Measurements from ENCODE around the gene NAE1. TPM values are rescaled to one million over a fixed set of nuclear protein-coding genes. Genes with fewer than 3 reads are reported as not detected.
A peak's percentile ranks its signal among the peaks of the same experiment; 100 is the strongest.

NAE1 gene
- total and polyA plus RNA-seq, 9 donors, result 38.3 to 63.7 (median 46.7) TPM

GRCh38 chr16:66856801-66857200 is 26.0 kb upstream of the NAE1 start:
- H3K4me1 ChIP-seq (ENCODE audit: insufficient read depth), result no peaks in the 10 kb centered on the region
- no peak overlapping the region for H3K27ac ChIP-seq
- no peaks in the 10 kb centered on the region for H3K36me3 ChIP-seq
- TF ChIP-seq POLR2A (IDR thresholded peaks at IDR 0.05) (no peak), CTCF (IDR thresholded peaks at IDR 0.05) (no peak), EP300 (IDR thresholded peaks at IDR 0.05) (no peak)
- whole genome bisulfite sequencing, 3 donors, result 90 to 100% methylated on average over 2 of the region's 2 CpGs; no CpG with 5 or more reads in 1 of the 3 donors
- H3K27me3 ChIP-seq, result no peaks in the 10 kb centered on the region
- no peaks in the 10 kb centered on the region for H3K9me3 ChIP-seq
- no peak overlapping the region for H3K4me3 ChIP-seq
- intact Hi-C loops (cut with DNase I), result no loop called here
- DNase-seq, result no peak

GRCh38 chr16:66856184-66856730 is 25.5 kb upstream of the NAE1 start:
- 88 to 96% (median 89%) methylated on average over 6 of the region's 6 CpGs for WGBS, 3 donors
- no peaks in the 10 kb centered on the region for H3K9me3 ChIP-seq
- DNase-seq, result peak in 1 of 5 donors; percentile 4
- H3K4me1 ChIP-seq (ENCODE audit: insufficient read depth), result no peaks in the 10 kb centered on the region
- no peaks in the 10 kb centered on the region for H3K27me3 ChIP-seq
- H3K4me3 ChIP-seq, result no peak overlapping the region
- no peak overlapping the region for H3K27ac ChIP-seq
- intact Hi-C loops (cut with DNase I), result no loop called here
- TF ChIP-seq CTCF (IDR thresholded peaks at IDR 0.05) (no peak), POLR2A (IDR thresholded peaks at IDR 0.05) (no peak), EP300 (IDR thresholded peaks at IDR 0.05) (no peak)
- H3K36me3 ChIP-seq, result no peaks in the 10 kb centered on the region

GRCh38 chr16:66853261-66854139 is 22.7 kb upstream of the NAE1 start:
- TF ChIP-seq POLR2A (IDR thresholded peaks at IDR 0.05), result no peak
- TF ChIP-seq EP300 (IDR thresholded peaks at IDR 0.05), result no peak
- no peak for TF ChIP-seq CTCF (IDR thresholded peaks at IDR 0.05)
- 85 to 88% (median 85%) methylated on average over 15 of the region's 15 CpGs for WGBS, 3 donors
- Histone ChIP-seq H3K4me1 (ENCODE audit: insufficient read depth) (no peaks in the 10 kb centered on the region), H3K27me3 (no peaks in the 10 kb centered on the region), H3K27ac (no peak overlapping the region), H3K9me3 (no peaks in the 10 kb centered on the region), H3K4me3 (no peak overlapping the region), H3K36me3 (no peaks in the 10 kb centered on the region)
- peak in 1 of 5 donors; percentile 6 for DNase-seq
- intact Hi-C loops (cut with DNase I), result no loop called here

GRCh38 chr16:66851166-66851964 is 20.6 kb upstream of the NAE1 start:
- intact Hi-C loops (cut with DNase I), result no loop called here
- Histone ChIP-seq H3K9me3 (no peaks in the 10 kb centered on the region), H3K27ac (no peak overlapping the region), H3K36me3 (no peaks in the 10 kb centered on the region), H3K27me3 (no peaks in the 10 kb centered on the region), H3K4me3 (no peak overlapping the region), H3K4me1 (ENCODE audit: insufficient read depth) (no peaks in the 10 kb centered on the region)
- WGBS, 3 donors, result 81 to 83% (median 82%) methylated on average over 12 to 13 of the region's 13 CpGs
- TF ChIP-seq EP300 (IDR thresholded peaks at IDR 0.05) (no peak), POLR2A (IDR thresholded peaks at IDR 0.05) (no peak), CTCF (IDR thresholded peaks at IDR 0.05) (no peak)
- DNase-seq, result peak in 1 of 5 donors; percentile 4

Measured in ovary (tissue), 9 donors.